HG03103 (cell line): ENCODE data around the gene KRT13.
A peak's percentile ranks its signal among the peaks of the same experiment; 100 is the strongest.
"Not testable (repeated sequence)": the region's sequence is repeated elsewhere in the genome, so short reads cannot be mapped to it uniquely, and the experiment has no call there.

Experiments used
- ATAC-seq: cut with Tn5 transposase; IDR thresholded peaks from one replicate; pipeline ENCODE4 v1.9.1; 2021; ENCODE audit warnings: low read depth; ENCODE audit not compliant: unreplicated experiment

Gene KRT13

DNA sequence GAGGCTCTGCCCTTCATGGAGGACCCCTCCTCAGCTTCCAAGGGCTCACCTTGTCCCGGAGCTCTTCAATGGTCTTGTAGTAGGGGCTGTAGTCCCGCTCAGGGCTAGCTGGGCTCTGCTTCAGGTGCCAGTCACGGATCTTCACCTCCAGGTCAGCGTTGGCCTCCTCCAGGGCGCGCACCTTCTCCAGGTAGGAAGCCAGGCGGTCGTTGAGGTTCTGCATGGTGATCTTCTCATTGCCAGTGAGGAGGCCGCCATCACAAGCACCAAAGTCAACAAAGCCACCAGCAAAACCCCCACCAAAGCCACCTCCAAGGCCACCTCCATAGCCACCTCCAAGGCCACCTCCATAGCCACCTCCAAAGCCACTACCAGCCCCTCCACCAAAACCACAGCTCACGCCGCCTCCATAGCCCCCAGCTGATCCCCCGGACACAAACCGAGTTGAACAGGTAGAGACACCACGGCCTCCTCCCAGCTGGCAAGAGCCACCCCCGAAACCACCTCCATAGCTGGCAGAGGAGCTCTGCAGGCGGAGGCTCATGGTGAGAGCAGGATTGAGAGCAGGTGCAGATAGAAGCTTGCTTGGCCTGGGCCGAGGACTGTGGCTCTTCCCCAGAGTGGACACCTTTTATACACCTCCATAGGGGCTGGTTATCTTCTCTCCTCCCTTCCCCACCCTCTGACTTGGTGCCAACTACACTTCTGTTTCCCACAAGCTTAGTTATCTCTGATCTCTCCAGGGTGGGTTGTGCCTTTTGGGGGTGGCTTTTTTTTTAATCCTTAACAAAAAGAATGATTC lies at the start of gene KRT13:
KRT13 (minus strand) TSS at position 606 of the 802 bp plus-strand sequence; CDS start at position 544, 62 bp downstream.
- no peak for ATAC-seq

DNA sequence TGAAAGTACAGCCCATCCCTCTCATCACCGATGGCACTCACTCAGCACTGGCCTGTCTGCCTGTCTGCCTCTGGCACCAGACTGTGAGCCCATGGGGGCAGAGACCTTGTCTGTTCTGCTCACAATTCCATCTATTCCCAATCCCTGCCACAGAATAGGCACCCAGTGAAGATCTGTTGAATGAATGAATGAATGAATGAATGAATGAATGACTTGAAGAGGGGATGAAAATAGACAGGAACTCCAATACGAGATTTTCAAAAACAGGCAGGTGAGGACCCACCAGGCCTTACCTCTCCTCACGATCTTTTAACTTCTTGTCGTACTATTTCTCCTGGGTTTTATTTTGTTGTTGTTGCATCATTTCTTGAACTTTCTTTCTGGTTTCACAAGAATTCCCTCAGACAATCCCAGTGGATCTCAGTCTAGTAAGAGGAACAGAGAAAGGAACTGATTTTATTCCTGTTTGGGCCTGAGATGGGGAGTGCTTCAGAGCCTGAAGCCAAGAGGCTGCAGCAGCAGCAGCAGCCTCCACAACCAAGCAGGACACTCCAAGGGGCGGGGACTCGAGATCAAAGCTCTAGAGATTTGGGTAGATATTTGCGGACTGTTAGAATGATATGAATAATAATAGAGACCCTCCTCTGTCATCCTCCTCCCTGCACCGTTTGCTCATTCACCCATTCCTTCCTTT lies 48.7 kb upstream of the KRT13 start:
- ATAC-seq: no peak

DNA sequence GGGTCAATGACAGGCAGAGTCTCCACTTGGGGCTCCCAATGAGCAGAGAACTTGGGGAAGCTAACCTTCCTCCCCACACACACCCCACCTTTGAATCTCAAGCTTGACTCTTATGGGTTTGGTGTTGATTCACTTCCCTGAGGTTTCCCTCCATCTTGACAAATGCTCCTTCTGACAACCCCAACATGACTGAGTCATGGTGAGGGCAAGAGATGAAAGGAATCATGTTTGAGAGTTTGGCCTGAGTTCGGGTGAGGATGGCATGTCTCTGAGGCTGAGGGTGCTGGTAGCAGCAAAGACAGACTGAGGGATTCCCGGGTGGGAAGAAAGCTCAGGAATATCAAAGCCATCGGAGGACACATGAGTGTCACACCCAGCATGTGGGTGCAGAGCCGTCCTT lies 47.8 kb upstream of the KRT13 start:
- ATAC-seq: no peak

DNA sequence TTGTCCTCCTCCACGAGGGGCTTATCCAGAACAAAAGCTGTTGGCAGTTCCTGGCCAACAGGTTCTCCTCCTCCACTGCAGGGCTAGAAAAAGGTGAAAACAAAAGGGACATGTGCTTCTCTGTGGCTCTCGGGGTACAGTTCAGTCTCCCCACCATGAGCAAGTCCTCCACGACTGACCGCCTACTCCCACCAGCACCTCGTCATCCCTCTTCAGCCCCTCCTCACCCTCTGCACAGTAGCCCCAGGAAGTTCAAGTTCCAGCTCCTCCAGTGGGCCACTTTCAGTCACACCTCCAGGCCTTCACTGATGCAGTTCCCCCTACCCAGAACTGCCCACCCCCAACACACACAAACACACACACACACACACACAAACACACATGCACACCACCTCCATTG lies 47.0 kb upstream of the KRT13 start:
- ATAC-seq: no peak

DNA sequence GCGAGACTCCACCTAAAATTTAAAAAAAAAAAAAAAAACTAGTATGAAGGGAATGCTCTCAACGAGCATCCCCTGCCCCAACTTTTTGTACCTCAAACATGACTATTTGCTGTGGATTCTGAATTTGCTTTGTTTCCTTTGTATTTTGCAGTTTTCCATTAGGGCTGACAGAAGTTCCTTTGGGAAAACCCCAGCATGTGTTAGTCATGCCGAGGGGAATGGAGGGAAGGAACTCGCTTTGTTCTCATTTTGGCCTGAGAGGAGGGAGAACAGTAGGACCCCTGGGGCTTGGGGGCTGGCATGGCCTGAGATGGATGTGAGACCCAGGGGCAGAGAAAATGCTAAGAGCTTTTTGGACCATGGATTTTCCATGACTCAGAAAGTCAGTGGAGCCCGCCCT lies 46.0 kb upstream of the KRT13 start:
- no peak for ATAC-seq

DNA sequence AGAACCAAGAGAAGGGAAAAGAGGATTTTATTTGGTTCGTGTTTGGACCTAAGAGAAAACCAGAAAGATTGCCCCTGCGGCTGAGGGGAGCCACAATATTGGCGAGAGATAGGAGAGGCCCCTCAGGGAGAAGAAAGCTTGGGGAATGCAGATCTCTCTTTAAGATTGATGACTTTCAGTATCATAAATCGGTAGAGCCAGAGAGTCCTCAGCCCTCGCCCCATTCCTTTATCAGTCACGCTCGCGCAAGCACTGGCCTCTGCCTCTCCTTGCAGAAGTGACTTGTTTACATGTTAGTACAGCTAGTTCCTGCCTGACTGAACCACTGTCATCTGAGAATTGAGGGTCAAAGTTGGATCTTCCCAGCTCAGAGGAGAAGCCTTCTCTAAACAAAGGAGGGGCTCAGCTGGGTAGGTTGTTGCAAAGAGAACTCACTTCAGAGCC lies 44.2 kb upstream of the KRT13 start:
- ATAC-seq: no peak

DNA sequence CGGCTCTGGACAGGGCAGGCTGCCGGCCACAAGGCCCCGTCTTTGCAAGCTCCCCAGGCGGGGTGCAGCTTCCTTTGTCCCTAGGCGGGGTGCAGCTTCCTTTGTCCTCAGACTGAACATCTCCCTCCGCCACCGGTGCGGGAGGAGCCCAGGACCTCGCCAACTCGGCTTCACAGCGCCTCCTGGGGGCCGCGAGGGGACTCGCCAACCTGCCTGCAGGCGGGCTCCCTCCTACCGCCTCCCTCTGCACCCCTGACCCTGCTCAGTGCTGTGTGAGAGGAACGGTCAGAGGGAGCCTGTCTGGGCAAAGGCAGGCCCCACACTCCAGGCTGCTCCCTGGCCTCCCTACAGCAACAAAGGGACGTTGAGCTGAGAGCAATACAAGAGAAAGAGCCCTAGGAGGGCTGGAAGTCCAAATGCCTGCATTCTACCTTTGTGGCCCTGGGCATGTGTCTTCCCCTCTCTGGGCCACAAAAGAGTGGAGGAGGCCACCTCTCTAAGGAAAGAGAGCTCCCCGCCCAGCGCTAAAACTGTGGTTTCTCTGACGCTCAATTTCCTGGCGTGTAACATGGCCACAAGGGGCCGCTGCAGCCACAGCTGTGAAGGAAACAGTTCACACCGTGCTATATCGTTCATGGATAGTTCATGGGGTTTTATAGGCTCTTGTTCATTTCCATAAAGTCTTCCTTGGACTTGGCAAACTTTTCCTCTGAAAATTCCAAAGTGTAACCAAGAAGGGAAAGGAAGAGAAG lies 43.6 kb upstream of the KRT13 start:
- ATAC-seq: peak; percentile 52

DNA sequence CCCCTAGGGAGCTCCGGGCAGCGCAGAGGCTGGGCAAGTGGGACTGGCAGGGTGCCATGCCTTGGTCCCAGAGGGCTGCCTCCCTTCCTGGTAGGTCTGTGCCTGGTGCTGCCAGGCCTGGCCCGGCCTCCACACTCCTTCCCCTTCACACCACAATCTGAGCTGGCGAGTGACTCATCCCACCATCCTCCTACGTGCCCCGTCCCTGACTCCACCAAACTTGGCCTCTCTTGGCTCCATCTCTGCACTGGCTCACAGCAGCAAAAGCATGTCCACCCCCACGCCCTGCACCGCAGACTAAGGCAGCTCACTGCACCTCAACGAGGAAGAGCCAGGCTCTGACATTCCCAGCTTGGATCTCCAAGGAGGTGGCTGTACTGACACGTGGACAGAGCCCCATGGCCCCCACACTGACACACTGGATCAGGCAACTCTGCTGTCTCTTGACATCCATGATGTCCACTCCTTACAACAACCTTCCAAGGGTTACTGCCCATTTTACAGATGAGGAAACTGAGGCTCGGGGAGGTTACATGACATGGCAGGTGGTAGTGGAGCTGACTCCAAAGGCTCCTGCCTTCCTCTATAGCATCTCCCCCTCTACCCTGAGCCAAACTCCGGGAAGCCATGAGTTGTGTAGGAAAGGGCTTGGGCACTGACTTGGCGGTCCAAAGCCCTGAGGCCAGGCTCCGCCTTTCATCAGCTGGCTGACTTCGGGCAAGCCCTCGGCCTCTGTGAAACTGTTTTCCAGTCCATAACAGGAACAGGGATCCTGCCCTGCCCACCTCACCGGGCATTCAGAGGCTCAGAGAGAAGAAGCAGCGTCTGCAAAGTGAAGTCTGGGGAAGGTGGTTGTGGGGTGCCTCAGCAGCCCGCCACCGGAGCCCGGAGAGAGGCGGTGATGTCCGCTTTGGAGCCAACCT lies 42.8 kb upstream of the KRT13 start:
- no peak for ATAC-seq

DNA sequence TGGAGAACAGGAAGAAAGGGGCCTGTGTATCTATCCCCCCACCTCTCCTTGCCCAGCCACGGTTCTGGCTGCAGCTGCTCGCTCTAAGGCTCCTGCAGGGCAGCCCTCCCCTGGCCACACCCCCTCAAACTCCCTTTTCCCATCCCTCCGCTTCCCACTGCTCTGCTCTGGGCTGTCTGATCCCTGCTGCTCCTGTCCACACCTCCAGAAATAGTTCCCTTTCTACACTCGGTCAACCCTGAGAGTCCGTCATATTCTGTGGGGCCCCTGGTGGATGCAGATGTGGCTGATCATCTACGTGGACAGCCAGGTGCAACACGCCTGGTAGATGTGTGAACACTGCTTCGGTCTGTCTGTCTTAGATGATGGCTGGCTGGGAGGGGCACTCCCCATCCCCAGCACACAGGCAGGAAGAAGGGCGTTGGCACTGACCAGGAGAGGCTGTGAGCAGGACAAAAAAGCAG lies 42.0 kb upstream of the KRT13 start:
- no peak for ATAC-seq

DNA sequence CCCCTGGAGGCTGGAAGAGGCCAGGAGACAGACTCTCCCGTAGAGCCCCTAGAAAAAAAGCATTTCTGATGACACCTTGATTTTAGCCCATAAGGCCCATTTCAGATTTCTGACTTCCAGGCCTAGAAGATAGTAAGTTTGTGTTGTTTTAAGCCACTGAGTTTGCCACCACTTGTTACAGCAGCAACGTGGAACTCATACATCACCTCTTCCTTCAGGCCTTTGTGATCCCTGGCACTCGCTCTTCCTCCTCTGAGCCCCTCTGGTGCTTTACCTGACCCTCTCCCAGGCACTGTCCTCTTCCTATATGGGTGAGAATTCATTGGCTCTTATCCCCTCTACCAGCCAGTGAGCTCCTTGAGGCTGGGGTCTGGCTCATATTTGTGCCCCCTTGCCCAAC lies 41.4 kb upstream of the KRT13 start:
- no peak for ATAC-seq

DNA sequence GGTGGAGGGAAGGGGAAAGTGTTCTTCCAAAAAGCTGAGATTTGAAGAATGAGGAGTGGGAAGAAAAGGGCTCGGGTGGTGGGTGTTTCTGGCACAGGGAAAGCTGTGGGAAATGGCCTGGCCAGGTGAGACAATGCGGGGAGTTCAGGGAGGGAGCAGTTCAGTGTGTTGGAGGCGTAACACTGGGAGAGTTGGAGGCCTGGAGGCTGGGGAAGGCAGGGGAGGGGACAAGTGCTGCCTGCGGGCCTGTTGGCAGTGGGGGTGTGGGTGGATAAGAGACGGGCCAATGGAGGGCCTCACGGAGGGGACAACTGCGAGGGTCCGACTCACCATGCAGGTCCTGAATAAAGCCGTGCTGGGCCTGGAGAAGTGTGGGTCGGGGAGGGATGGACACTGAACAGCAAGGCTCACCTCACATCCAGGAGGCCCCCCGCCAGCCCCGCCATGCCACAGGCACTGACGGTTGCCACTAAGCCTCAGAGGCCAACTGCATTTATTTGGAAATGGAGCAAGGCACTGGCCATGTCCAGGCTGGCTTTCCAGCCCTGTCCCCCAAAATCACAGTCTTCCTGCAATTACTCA lies 40.5 kb upstream of the KRT13 start:
- no peak for ATAC-seq

DNA sequence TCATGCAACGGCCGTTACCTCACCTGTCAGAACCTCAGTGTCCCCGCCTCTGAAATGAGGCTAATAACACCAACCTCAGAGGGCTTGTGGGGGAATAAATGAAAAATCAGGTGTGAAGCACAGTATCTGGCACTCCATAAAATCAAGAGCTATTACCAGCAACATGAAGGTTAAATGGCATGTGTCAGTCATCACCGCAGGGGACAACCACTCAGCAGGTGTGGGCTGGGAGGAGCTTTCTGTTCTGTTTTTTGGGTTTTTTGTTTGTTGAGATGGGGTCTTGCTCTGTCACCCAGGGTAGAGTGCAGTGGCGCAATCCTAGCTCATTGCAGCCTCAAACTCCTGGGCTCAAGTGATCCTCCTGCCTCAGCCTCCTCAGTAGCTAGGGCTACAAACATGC lies 39.5 kb upstream of the KRT13 start:
- no peak for ATAC-seq

DNA sequence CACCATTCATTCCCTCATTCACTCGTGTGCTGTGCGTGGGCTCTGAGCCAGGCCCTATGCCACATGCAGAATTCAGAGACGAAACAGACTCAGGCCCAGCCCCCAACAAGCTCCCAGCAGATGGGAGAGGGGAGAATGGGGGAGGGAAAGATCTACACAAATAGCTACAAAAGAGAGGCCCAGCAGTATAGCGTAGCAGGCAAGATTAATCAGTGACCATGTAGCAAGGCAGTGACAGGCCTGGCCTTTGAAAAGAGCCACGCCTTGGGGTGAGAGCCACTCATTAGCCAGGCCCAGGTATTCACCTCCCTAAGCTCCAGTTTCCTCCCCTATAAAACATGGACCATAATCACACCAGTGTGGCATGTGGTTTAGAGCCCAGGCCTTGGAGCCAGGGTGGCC lies 39.1 kb upstream of the KRT13 start:
- no peak for ATAC-seq

DNA sequence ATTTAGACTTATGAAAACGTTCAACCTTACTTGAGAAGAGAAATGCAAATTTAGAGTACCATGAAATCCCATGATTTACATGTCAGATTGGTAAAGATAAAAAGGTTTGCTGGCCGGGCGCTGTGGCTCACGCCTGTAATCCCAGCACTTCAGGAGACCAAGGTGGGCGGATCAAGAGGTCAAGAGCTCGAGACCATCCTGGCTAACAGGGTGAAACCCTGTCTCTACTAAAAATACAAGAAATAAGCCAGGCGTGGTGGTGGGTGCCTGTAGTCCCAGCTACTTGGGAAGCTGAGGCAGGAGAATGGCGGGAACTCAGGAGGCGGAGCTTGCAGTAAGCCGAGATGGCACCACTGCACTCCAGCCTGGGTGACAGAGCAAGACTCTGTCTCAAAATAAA lies 37.4 kb upstream of the KRT13 start:
- not testable (repeated sequence) for ATAC-seq

DNA sequence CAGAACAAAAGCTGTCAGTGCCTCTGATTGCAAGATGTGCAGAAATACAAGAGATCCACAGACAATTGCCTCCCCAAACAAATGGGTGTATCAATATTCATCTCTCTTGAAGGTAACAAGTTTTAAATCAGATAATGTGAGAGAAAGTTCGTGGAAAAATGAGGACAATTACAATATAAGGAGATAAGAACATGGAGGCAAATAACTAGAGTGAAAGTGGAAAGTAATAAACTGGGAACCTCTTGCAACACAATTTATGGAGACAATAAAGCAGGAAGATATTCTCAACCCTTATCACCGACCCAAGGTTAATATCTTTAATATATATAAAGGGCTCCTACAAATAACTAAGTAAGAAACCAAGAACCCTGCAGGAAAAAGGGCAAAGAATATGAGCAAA lies 36.9 kb upstream of the KRT13 start:
- ATAC-seq: no peak

DNA sequence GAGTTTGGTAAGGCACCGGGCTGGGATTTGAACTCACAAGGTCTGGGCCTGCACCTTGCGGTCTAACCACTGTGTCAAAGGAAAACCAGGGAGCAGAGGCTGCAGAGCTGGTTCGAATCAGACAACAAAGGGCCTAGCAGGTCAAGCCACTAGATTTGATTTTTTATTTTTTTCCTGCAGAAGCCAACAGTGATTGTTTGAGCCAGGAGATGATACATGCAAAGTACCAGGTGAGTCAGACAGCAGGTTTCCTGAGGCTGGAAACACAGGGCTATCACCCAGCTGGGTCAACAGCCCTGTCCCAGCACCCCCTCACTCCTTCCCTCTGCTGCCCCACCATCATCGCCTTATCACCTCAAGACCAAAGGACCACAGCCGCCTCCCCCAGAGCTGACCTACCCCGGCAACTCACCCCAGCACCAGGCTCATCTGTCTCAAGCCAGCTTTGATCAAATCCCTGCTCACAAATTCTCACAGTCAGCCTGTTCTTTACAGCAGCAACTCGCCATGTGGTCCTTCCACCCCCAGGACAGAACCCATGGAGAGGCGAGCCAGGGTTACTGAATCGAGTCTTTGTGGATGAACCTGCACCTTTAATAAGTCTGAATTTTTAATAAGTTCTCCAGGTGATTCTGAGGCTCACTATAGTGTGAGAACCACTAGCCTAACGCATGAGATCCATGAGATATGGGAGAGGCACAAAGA lies 35.7 kb upstream of the KRT13 start:
- no peak for ATAC-seq

DNA sequence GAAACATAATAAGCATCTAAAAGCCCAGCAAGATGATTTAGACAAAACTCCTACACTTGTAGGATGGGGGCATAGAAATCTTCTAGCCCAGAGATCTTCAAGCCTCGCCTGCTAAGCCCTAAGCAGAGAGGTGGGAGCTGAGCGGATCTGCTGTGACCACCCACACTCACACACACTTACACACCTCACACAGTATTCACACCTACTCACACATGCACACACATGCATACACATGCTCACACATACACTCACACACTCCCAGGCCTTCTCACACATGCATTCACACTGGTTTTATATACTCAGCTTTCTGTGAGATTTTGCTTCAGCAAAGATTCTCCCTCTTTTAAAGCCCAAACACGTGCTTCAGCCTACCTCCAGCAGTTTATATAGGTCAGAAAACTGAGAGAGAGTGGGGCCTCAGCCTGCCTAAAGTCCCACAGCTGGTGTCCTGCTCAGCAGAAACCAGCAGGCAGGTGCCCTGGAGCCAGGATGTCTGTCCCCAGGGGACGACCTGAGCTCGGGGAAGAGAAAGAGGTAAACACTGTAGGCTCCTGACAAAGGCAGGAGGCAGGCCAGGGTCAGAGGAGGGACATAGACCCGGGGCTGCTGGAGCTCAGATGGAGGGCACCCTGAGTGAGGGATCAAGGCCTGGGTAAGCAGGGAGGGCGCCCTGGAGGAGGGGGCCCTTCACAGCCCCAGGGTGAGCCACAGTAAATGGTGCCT lies 34.7 kb upstream of the KRT13 start:
- ATAC-seq: no peak

DNA sequence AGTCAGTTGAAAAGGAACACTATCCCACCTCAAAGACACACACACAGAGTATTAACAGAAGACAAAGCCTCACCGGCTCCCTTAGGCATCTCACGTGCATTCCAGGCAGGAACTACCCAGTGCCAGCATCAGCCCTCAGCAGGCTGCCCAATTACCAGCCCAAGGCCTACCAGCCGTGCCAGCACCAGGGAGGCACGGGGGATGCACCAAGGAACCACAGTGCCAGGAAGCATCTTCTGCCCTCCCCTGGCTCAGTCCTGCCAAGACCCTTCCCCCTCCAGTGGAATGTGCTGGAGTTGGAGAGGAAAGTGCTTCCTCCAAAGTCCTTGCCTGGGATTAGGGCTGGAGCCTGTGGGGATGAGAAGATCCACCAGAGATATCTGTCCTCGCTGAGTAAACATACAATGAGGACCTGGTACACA lies 33.7 kb upstream of the KRT13 start:
- no peak for ATAC-seq

DNA sequence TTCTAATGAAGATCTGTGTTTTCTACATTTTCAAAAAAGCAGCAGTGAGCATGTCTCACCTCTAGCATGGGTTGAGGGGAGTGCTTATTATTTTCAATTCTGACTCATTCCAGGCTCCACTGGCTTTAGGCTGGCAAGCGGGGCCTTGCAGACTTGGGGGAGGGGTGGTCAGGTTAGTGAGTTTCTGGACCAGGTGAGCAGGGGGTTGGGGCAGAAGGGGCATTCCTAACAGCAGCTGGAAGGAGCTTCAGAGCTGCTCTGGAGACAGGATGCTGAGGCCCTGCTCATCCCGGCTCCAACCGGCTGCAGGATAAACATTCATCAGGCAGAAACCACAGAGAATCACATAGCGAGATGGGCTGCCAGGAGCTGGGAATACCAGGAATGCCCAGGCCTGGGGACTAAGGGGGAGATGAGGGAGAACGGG lies 33.2 kb upstream of the KRT13 start:
- no peak for ATAC-seq
